Stimulated activated CD4-positive, alpha-beta T cell treated with anti-CD3 and anti-CD28 coated beads, Interleukin-12 subunit alpha, Interleukin-12 subunit beta, amount 100 ng/mL, for 4 hours (primary cell): Measurements from ENCODE around the gene MED15.
A peak's percentile ranks its signal among the peaks of the same experiment; 100 is the strongest.
"Not testable (repeated sequence)": the region's sequence is repeated elsewhere in the genome, so short reads cannot be mapped to it uniquely, and the experiment has no call there.

Experiments
- DNase-seq: peaks from one replicate; pipeline ENCODE4 v3.0.0-alpha.2; 2020

The MED15 gene

GRCh38 chr22:20607157-20607907 is 99.9 kb downstream of the MED15 start:
- no peak for DNase-seq

- DNase-seq: no peak
Observed at GRCh38 chr22:20610243-20610686, 102.9 kb downstream of the MED15 start.

GRCh38 chr22:20610757-20611156 is 103.3 kb downstream of the MED15 start:
- no peak for DNase-seq

GRCh38 chr22:20611418-20611817 is 104.0 kb downstream of the MED15 start:
- no peak for DNase-seq

- no peak for DNase-seq
Observed at GRCh38 chr22:20613301-20613700, 105.9 kb downstream of the MED15 start.

- no peak for DNase-seq
Observed at GRCh38 chr22:20615021-20615420, 107.6 kb downstream of the MED15 start.

- DNase-seq: no peak
Observed at GRCh38 chr22:20615533-20616450, 108.4 kb downstream of the MED15 start.

- DNase-seq: no peak
Observed at GRCh38 chr22:20616451-20617043, 109.1 kb downstream of the MED15 start.

GRCh38 chr22:20618488-20618887 is 111.1 kb downstream of the MED15 start:
- DNase-seq: no peak

- DNase-seq: no peak
Observed at GRCh38 chr22:20619045-20619892, 111.9 kb downstream of the MED15 start.

- DNase-seq: not testable (repeated sequence)
Observed at GRCh38 chr22:20619893-20620194, 112.4 kb downstream of the MED15 start.

- DNase-seq: no peak
Observed at GRCh38 chr22:20621162-20621561, 113.8 kb downstream of the MED15 start.

GRCh38 chr22:20622650-20623339 is 115.4 kb downstream of the MED15 start:
- no peak for DNase-seq

- peak; percentile 7 for DNase-seq
Observed at GRCh38 chr22:20624161-20624616, 116.8 kb downstream of the MED15 start.

GRCh38 chr22:20625270-20625669 is 117.9 kb downstream of the MED15 start:
- DNase-seq: no peak

GRCh38 chr22:20626811-20627210 is 119.4 kb downstream of the MED15 start:
- no peak for DNase-seq

- no peak for DNase-seq
Observed at GRCh38 chr22:20627432-20627831, 120.0 kb downstream of the MED15 start.

GRCh38 chr22:20628081-20628939 is 120.9 kb downstream of the MED15 start:
- DNase-seq: no peak

GRCh38 chr22:20629401-20629800 is 122.0 kb downstream of the MED15 start:
- no peak for DNase-seq

- DNase-seq: no peak
Observed at GRCh38 chr22:20630873-20631617, 123.6 kb downstream of the MED15 start.
